Transverse colon (tissue), 3 donors: ENCODE results near the gene ABCA4.

Source experiments
- CTCF ChIP-seq, 5 experiments: fragments of 200-600 bp in 3 of 5; fragments of 450-650 bp in 2 of 5; sonication (generic) in 3 of 5; IDR thresholded peaks; 1 replicate in 2 of 5; 2 replicates in 3 of 5; pipeline ENCODE4 v1.5.1; 2016 to 2017; ENCODE audit warnings: antibody characterized with exemption in 5 of 5, inconsistent platforms in 3 of 5, mild to moderate bottlenecking in 2 of 5, moderate library complexity in 1 of 5
- EP300 ChIP-seq: sonication (generic); formaldehyde crosslinking; IDR thresholded peaks from one replicate; pipeline ENCODE4 v1.6.1; 2017; ENCODE audit warnings: antibody characterized with exemption, low read depth
- POLR2A ChIP-seq: fragments of 450-650 bp; IDR thresholded peaks from one replicate; pipeline ENCODE4 v1.6.1; 2016; ENCODE audit warnings: antibody characterized with exemption, mild to moderate bottlenecking, moderate library complexity

GRCh38 chr1:94038511-94038910, 82.4 kb downstream of the ABCA4 start:
- no peak for TF ChIP-seq CTCF (IDR thresholded peaks at IDR 0.05)
- no peak for TF ChIP-seq POLR2A
- TF ChIP-seq EP300: no peak
